PFSK-1 (cell line): ENCODE data around the gene BTK.

Experiments used
- POLR2AphosphoS5 ChIP-seq: IDR thresholded peaks from 2 replicates; pipeline ENCODE4 v1.6.1; 2012; ENCODE audit warnings: low read depth, mild to moderate bottlenecking, control low read depth, low read length, moderate library complexity
- TAF1 ChIP-seq: IDR thresholded peaks from 2 replicates; pipeline ENCODE4 v1.6.1; 2012; ENCODE audit warnings: low read length, control low read depth, borderline replicate concordance; ENCODE audit not compliant: insufficient read depth

- TF ChIP-seq POLR2AphosphoS5 (no peak), TAF1 (no peak)
Observed at GRCh38 chrX:101429934-101430333, 43.9 kb upstream of the BTK start.
